Bronchial epithelial cell (primary cell): ENCODE measurements around the gene NOXA1. TPM values are rescaled to one million over a fixed set of nuclear protein-coding genes. Genes with fewer than 3 reads are reported as not detected.

Experiments
- DNase-seq: peaks from one replicate; pipeline ENCODE4 v3.0.0-alpha.2; 2010; ENCODE audit warnings: low read depth
- FAIRE-seq: peaks from 2 replicates; lab custom pipeline; 2011; peaks lifted over from hg19 to GRCh38; lab: Jason Lieb, UNC
- H3K27me3 ChIP-seq: 2 replicates; pipeline ENCODE4 v1.5.1; 2011; ENCODE audit warnings: low read length; ENCODE audit not compliant: control insufficient read depth, insufficient read depth
- H3K36me3 ChIP-seq: 2 replicates; pipeline ENCODE4 v1.5.1; 2011; ENCODE audit warnings: low read length; ENCODE audit not compliant: control insufficient read depth, insufficient read depth
- H3K4me3 ChIP-seq: 2 replicates; pipeline ENCODE4 v1.5.1; 2011; ENCODE audit warnings: mild to moderate bottlenecking, low read depth, low read length, control low read depth
- total RNA-seq: library from RNA; depleted of rRNA; stranded (reverse); fragments of >200 nt; gene quantifications from 2 replicates; pipeline ENCODE4 v1.2.1, GENCODE V29; 2014
- TF ChIP-seq, protein P1 (sequence below): IDR thresholded peaks from 2 replicates; pipeline ENCODE4 v1.5.1; 2011; ENCODE audit warnings: mild to moderate bottlenecking, moderate library complexity, low read length, control low read depth, inconsistent platforms; ENCODE audit not compliant: insufficient read depth, severe bottlenecking

NOXA1 gene
- total RNA-seq, 1 donor from 2014 or later = 0.53 TPM

DNA sequence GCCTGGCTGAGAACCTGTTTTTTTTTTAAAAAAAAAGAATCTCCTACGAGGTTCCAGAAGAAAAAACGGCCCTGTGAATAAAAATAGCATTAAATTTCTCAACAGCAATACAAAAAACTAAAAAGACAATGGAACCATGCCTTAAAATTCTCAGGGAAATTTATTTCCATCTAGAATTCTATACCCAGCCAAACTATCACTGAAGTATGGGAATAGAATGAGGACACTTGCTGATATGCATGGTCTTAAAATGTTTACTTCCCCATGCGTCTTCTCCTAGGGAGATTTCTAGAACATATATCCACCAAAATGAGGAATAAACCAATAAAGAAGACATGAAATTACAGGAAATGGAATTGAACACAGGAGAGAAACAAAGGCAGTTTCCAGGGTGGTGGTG, 52.5 kb downstream of the NOXA1 start:
- no peak for DNase-seq
- no peaks in the 10 kb centered on the region for H3K27me3 ChIP-seq
- H3K4me3 ChIP-seq = no peak overlapping the region
- no peak for FAIRE-seq
- H3K36me3 ChIP-seq = no peaks in the 10 kb centered on the region
- TF ChIP-seq, protein P1, sequence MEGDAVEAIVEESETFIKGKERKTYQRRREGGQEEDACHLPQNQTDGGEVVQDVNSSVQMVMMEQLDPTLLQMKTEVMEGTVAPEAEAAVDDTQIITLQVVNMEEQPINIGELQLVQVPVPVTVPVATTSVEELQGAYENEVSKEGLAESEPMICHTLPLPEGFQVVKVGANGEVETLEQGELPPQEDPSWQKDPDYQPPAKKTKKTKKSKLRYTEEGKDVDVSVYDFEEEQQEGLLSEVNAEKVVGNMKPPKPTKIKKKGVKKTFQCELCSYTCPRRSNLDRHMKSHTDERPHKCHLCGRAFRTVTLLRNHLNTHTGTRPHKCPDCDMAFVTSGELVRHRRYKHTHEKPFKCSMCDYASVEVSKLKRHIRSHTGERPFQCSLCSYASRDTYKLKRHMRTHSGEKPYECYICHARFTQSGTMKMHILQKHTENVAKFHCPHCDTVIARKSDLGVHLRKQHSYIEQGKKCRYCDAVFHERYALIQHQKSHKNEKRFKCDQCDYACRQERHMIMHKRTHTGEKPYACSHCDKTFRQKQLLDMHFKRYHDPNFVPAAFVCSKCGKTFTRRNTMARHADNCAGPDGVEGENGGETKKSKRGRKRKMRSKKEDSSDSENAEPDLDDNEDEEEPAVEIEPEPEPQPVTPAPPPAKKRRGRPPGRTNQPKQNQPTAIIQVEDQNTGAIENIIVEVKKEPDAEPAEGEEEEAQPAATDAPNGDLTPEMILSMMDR = no peak

GRCh38 chr9:137476856-137477255, 53.7 kb downstream of the NOXA1 start:
- Histone ChIP-seq H3K27me3 (no peaks in the 10 kb centered on the region), H3K4me3 (no peak overlapping the region), H3K36me3 (no peaks in the 10 kb centered on the region)
- TF ChIP-seq, protein P1 = no peak
- no peak for FAIRE-seq
- no peak for DNase-seq

DNA sequence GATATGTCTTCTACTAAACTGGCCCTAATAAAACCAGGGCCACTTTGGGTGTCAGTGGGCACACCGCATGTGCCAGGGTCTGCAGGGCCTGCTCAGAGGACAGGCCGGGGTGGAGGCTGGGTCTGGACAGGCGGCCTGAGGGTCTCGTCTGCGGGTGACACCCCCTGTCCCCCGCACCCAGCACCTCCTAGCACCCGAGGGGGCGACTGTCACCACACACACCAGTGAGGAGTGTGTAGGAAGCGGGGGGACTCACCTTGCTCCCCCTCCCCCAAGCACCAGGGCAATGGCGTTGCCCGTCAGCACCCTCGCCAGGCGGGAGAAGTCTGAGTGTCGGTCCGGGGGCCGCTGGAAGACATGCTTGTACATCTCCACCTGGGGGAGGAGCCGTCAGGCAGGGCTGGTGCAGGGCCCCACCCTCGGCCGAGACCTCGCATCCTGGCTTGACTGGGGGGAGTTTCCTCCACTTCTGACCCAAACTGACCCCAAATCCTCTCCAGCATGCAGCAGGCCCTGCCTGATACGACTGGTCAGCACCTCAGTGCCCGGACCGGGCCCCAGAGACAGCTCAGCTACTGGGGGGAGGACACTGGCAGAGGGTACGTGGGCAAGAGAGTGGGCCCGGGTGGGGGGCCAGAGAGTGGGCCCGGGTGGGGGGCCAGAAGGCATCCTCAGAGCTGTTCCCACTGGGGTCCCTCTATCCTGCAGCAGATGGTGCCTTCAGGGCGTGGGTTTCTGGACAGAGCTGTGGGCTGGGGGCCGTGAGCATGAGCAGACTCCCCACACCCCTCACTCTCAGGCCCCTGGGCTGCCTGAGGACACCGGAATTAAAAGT, 54.8 kb downstream of the NOXA1 start:
- no peak overlapping the region for H3K4me3 ChIP-seq
- TF ChIP-seq, protein P1 = no peak
- FAIRE-seq = no peak
- no peak for DNase-seq
- H3K27me3 ChIP-seq = no peaks in the 10 kb centered on the region
- H3K36me3 ChIP-seq = no peaks in the 10 kb centered on the region

DNA sequence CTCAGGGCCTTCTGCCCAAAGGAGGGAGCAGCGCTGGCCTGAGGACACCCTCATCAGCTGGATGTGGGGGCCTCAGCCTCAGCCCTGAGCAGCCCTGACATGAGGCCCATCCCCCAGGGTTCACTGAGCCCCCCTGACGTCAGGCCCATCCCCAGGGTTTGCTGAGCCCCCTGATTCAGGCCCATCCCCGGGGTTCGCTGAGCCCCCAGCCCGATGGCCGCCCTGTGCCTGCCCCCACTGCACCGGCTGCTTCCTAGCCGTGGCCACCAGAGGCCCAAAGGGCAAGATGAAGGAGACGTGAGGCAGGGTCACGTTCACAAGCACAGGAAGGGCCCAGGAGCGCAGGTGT, 55.4 kb downstream of the NOXA1 start:
- TF ChIP-seq, protein P1 = no peak
- no peaks in the 10 kb centered on the region for H3K36me3 ChIP-seq
- FAIRE-seq (no peak), DNase-seq (no peak)
- H3K27me3 ChIP-seq = no peaks in the 10 kb centered on the region
- no peak overlapping the region for H3K4me3 ChIP-seq

GRCh38 chr9:137478962-137479861, 56.0 kb downstream of the NOXA1 start:
- TF ChIP-seq, protein P1 = no peak
- Histone ChIP-seq H3K36me3 (no peaks in the 10 kb centered on the region), H3K27me3 (no peaks in the 10 kb centered on the region), H3K4me3 (no peak overlapping the region)
- DNase-seq (peak; percentile 54), FAIRE-seq (no peak)
